A673 (cell line): Measurements from ENCODE around the gene VWA7. TPM values are rescaled to one million over a fixed set of nuclear protein-coding genes. Genes with fewer than 3 reads are reported as not detected.

Experiments
- BruUV-seq: library from RNA; stranded (reverse); fragments of 400-500 nt; replicated peaks from 2 replicates; lab custom pipeline; 2021; lab: Mats Ljungman, UMichigan
- CTCF ChIA-PET: fragments of 300-600 bp; sonication (Branson Sonifier 250); formaldehyde crosslinking; loops from one replicate; lab custom pipeline; 2022; ENCODE audit warnings: antibody characterized with exemption; lab: Charles Lee
- POLR2A ChIA-PET: fragments of 300-600 bp; sonication (Branson Sonifier 250); formaldehyde crosslinking; loops from one replicate; lab custom pipeline; 2022; ENCODE audit warnings: antibody characterized with exemption; ENCODE audit not compliant: low non-redundant PET; lab: Charles Lee
- DNase-seq: peaks from one replicate; pipeline ENCODE4 v3.0.0-alpha.2; 2015; ENCODE audit warnings: low spot score
- H3K27ac ChIP-seq: fragments of 200-600 bp; sonication (generic); 2 replicates; pipeline ENCODE4 v1.5.1; 2016; ENCODE audit warnings: mixed run types, low read depth, mild to moderate bottlenecking, mixed read lengths, antibody characterized with exemption, low read length; ENCODE audit not compliant: poor library complexity, severe bottlenecking
- H3K27me3 ChIP-seq: fragments of 200-600 bp; sonication (generic); replicated peaks from 2 replicates; pipeline ENCODE4 v1.6.1; 2017; ENCODE audit warnings: mixed run types, low read depth, mild to moderate bottlenecking, mixed read lengths, antibody characterized with exemption, low read length; ENCODE audit not compliant: insufficient read depth, poor library complexity
- H3K36me3 ChIP-seq: fragments of 200-600 bp; sonication (generic); 2 replicates; pipeline ENCODE4 v1.6.1; 2016; ENCODE audit warnings: mixed run types, mild to moderate bottlenecking, mixed read lengths, antibody characterized with exemption, low read length; ENCODE audit not compliant: insufficient read depth, poor library complexity, severe bottlenecking
- H3K4me1 ChIP-seq: fragments of 200-600 bp; sonication (generic); 2 replicates; pipeline ENCODE4 v1.6.1; 2017; ENCODE audit warnings: mixed run types, mild to moderate bottlenecking, mixed read lengths, antibody characterized with exemption, low read length; ENCODE audit not compliant: insufficient read depth, poor library complexity, severe bottlenecking
- H3K4me3 ChIP-seq: fragments of 200-600 bp; sonication (generic); 2 replicates; pipeline ENCODE4 v1.5.1; 2016; ENCODE audit warnings: low read depth, mixed run types, mild to moderate bottlenecking, mixed read lengths, low read length; ENCODE audit not compliant: poor library complexity, severe bottlenecking
- H3K9me3 ChIP-seq: fragments of 200-600 bp; sonication (generic); 2 replicates; pipeline ENCODE4 v1.6.1; 2016; ENCODE audit warnings: mixed run types, low read depth, mild to moderate bottlenecking, mixed read lengths, antibody characterized with exemption, low read length; ENCODE audit not compliant: poor library complexity, severe bottlenecking
- EZH2 ChIP-seq: fragments of 200-600 bp; sonication (generic); IDR thresholded peaks from 2 replicates; pipeline ENCODE4 v1.6.1; 2017; ENCODE audit warnings: borderline replicate concordance, low read depth, mild to moderate bottlenecking, mixed read lengths, antibody characterized with exemption, low read length; ENCODE audit not compliant: poor library complexity, severe bottlenecking
- intact Hi-C: fragments of 100-400 bp; cut with micrococcal nuclease; formaldehyde crosslinking; loops from one replicate; pipeline ENCODE4 v1.10.0; 2022; ENCODE audit not compliant: unreplicated experiment
- total RNA-seq: library from RNA; stranded (reverse); gene quantifications from 2 replicates; pipeline ENCODE4 v1.2.3, GENCODE V29; 2021
- TF ChIP-seq, protein P1 (sequence below): fragments of 300-800, 200-600 bp; sonication (generic); conservative IDR thresholded peaks from 2 replicates; pipeline ENCODE4 v1.5.1; 2017; ENCODE audit warnings: low read depth, mild to moderate bottlenecking, antibody characterized with exemption, low read length, moderate library complexity, mixed read lengths

Gene VWA7
- total RNA-seq, 1 experiment from 2014 or later: 2.8 TPM

DNA sequence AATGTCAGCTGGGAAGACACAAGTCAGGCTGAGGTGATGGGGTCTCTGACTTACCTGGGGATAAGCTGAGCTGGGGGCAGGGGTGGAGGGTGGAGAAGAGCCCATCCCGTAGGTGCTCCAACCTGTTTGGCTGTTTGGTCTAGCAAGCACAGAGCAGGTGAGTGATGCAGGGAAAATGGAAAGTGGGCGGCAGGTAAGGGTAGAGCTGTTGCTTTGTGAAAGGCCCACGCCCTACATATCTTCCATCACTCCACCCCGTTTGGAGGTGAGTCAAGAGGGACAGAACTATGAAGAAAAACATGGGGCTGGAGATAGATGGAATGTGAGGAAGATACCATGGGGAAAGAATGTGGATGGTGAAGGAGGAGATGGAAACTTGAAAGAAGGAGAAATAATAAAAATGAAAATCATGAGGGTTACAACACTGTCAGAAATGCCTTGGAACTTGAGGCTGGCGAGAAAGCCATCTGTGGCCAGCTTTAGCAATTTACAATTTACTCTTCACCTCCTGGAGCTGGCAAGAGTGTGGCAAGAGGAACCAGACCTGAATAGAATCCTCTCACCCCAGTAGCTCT is 56.8 kb downstream of the VWA7 start:
- CTCF ChIA-PET: no interaction called here
- H3K9me3 ChIP-seq: no peaks in the 10 kb centered on the region
- intact Hi-C loops: no loop called here
- POLR2A ChIA-PET: no interaction called here
- H3K27me3 ChIP-seq: no peaks in the 10 kb centered on the region
- no peak for DNase-seq
- H3K36me3 ChIP-seq: no peaks in the 10 kb centered on the region
- no peak overlapping the region for H3K4me3 ChIP-seq
- H3K4me1 ChIP-seq: no peaks in the 10 kb centered on the region
- H3K27ac ChIP-seq: no peak overlapping the region
- no TSS peak for BruUV-seq
- TF ChIP-seq EZH2: no peak
- TF ChIP-seq, protein P1, sequence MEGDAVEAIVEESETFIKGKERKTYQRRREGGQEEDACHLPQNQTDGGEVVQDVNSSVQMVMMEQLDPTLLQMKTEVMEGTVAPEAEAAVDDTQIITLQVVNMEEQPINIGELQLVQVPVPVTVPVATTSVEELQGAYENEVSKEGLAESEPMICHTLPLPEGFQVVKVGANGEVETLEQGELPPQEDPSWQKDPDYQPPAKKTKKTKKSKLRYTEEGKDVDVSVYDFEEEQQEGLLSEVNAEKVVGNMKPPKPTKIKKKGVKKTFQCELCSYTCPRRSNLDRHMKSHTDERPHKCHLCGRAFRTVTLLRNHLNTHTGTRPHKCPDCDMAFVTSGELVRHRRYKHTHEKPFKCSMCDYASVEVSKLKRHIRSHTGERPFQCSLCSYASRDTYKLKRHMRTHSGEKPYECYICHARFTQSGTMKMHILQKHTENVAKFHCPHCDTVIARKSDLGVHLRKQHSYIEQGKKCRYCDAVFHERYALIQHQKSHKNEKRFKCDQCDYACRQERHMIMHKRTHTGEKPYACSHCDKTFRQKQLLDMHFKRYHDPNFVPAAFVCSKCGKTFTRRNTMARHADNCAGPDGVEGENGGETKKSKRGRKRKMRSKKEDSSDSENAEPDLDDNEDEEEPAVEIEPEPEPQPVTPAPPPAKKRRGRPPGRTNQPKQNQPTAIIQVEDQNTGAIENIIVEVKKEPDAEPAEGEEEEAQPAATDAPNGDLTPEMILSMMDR: no peak

DNA sequence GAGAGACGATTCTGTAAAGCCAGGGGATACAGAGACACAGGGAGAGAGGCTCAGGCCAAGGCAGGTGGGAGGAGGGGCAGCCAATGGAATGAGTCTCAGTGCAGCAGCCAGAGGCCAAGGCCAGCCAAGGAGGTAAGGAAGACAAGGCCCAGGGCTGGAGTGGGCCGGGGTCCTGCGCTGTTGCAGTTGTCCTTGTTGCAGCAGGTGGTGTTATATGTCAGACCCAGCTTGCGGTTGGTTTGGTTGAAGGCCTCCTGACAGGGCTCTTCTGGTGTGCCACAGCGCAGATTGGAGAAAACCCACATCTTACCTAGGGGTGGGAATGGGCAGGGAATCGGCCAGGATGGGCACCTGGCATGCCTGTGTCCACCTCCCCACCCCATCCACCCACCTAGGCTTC is 58.1 kb downstream of the VWA7 start:
- no TSS peak for BruUV-seq
- H3K27ac ChIP-seq: no peak overlapping the region
- no peaks in the 10 kb centered on the region for H3K36me3 ChIP-seq
- H3K4me3 ChIP-seq: no peak overlapping the region
- intact Hi-C loops: no loop called here
- no peaks in the 10 kb centered on the region for H3K27me3 ChIP-seq
- DNase-seq: no peak
- CTCF ChIA-PET: no interaction called here
- H3K9me3 ChIP-seq: no peaks in the 10 kb centered on the region
- POLR2A ChIA-PET: no interaction called here
- no peaks in the 10 kb centered on the region for H3K4me1 ChIP-seq
- TF ChIP-seq, protein P1: no peak
- TF ChIP-seq EZH2: no peak

DNA sequence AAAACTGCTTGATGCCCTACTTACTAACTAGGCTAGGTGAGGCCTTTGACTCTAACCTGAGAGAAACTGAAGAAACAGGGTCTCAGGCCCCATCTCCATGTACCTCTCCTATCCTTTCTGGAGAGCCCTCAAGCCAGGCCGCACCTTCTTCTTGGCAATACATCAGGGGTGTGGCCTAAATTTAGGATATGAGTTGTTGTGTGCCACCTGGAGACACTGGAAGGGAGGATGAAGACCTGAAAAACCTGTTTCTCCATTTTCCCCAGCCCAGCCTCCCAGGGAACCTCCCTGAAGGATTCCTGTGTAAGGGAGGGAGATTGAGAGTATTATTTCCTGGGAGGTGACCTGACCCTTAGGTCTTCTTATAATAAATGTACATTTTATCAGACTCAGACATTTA is 58.9 kb downstream of the VWA7 start:
- no peaks in the 10 kb centered on the region for H3K27me3 ChIP-seq
- H3K9me3 ChIP-seq: no peaks in the 10 kb centered on the region
- no peaks in the 10 kb centered on the region for H3K36me3 ChIP-seq
- H3K27ac ChIP-seq: no peak overlapping the region
- H3K4me3 ChIP-seq: no peak overlapping the region
- TF ChIP-seq, protein P1: no peak
- no peak for TF ChIP-seq EZH2
- no peaks in the 10 kb centered on the region for H3K4me1 ChIP-seq
- no TSS peak for BruUV-seq
- CTCF ChIA-PET: no interaction called here
- no peak for DNase-seq
- intact Hi-C loops: no loop called here
- POLR2A ChIA-PET: no interaction called here
